ENCODE data around the gene RRP8.

RRP8 gene

GRCh38 chr11:6640036-6640984, 36.9 kb upstream of the RRP8 start:
- no peak for DNase-seq (ENCODE audit: low spot score)
- in situ Hi-C loops (cut with MboI; ENCODE audit: low pct_unique_long_range_greater_than_20kb, low sequenced_read_pairs, unreplicated experiment): no loop called here
- no peak for TF ChIP-seq CTCF (IDR thresholded peaks at IDR 0.05; ENCODE audit: extremely low read depth, insufficient read depth, missing control alignments)

- in situ Hi-C loops (cut with MboI; ENCODE audit: low pct_unique_long_range_greater_than_20kb, low sequenced_read_pairs, unreplicated experiment): no loop called here
- no peak for TF ChIP-seq CTCF (IDR thresholded peaks at IDR 0.05; ENCODE audit: extremely low read depth, insufficient read depth, missing control alignments)
- DNase-seq (ENCODE audit: low spot score): no peak
Measured at GRCh38 chr11:6638429-6638828, 35.0 kb upstream of the RRP8 start.

- TF ChIP-seq CTCF (IDR thresholded peaks at IDR 0.05; ENCODE audit: extremely low read depth, insufficient read depth, missing control alignments): no peak
- in situ Hi-C loops (cut with MboI; ENCODE audit: low pct_unique_long_range_greater_than_20kb, low sequenced_read_pairs, unreplicated experiment): no loop called here
Measured at GRCh38 chr11:6637871-6638270, 34.5 kb upstream of the RRP8 start.

GRCh38 chr11:6636480-6636879, 33.1 kb upstream of the RRP8 start:
- TF ChIP-seq CTCF (IDR thresholded peaks at IDR 0.05; ENCODE audit: extremely low read depth, insufficient read depth, missing control alignments): no peak
- in situ Hi-C loops (cut with MboI; ENCODE audit: low pct_unique_long_range_greater_than_20kb, low sequenced_read_pairs, unreplicated experiment): no loop called here
- no peak for DNase-seq (ENCODE audit: low spot score)

More at GRCh38 chr11:6637871-6638270, 34.5 kb upstream of the RRP8 start:
- DNase-seq (ENCODE audit: low spot score): no peak

GRCh38 chr11:6635082-6635932, 31.9 kb upstream of the RRP8 start:
- TF ChIP-seq CTCF (IDR thresholded peaks at IDR 0.05; ENCODE audit: extremely low read depth, insufficient read depth, missing control alignments): no peak
- in situ Hi-C loops (cut with MboI; ENCODE audit: low pct_unique_long_range_greater_than_20kb, low sequenced_read_pairs, unreplicated experiment): no loop called here
- no peak for DNase-seq (ENCODE audit: low spot score)

- DNase-seq (ENCODE audit: low spot score): no peak
- TF ChIP-seq CTCF (IDR thresholded peaks at IDR 0.05; ENCODE audit: extremely low read depth, insufficient read depth, missing control alignments): no peak
- in situ Hi-C loops (cut with MboI; ENCODE audit: low pct_unique_long_range_greater_than_20kb, low sequenced_read_pairs, unreplicated experiment): no loop called here
Measured at GRCh38 chr11:6634534-6634933, 31.1 kb upstream of the RRP8 start.

Measured in GM13977 (cell line).